HG03064 (cell line): Measurements from ENCODE around the gene SCFD2.
"Not testable (repeated sequence)": the region's sequence is repeated elsewhere in the genome, so short reads cannot be mapped to it uniquely, and the experiment has no call there.

Experiments used
- ATAC-seq: cut with Tn5 transposase; IDR thresholded peaks from one replicate; pipeline ENCODE4 v1.9.1; 2021; ENCODE audit warnings: low read depth; ENCODE audit not compliant: unreplicated experiment

Gene SCFD2

GRCh38 chr4:52996261-52997131, 369.4 kb downstream of the SCFD2 start:
- no peak for ATAC-seq

- ATAC-seq: no peak
These were observed 370.4 kb downstream of the SCFD2 start for GRCh38 chr4:52995360-52996030.

- ATAC-seq: no peak
These were observed 371.3 kb downstream of the SCFD2 start for GRCh38 chr4:52994567-52994966.

GRCh38 chr4:52993771-52994170, 372.1 kb downstream of the SCFD2 start:
- no peak for ATAC-seq

GRCh38 chr4:52992551-52992950, 373.3 kb downstream of the SCFD2 start:
- ATAC-seq: not testable (repeated sequence)

GRCh38 chr4:52991472-52991871, 374.4 kb downstream of the SCFD2 start:
- no peak for ATAC-seq

- ATAC-seq: no peak
These were observed 375.2 kb downstream of the SCFD2 start for GRCh38 chr4:52990706-52991105.

- no peak for ATAC-seq
These were observed 376.0 kb downstream of the SCFD2 start for GRCh38 chr4:52989865-52990264.

GRCh38 chr4:52987392-52988056, 378.3 kb downstream of the SCFD2 start:
- no peak for ATAC-seq

- ATAC-seq: no peak
These were observed 381.4 kb downstream of the SCFD2 start for GRCh38 chr4:52984462-52984881.

GRCh38 chr4:52983563-52984303, 382.1 kb downstream of the SCFD2 start:
- ATAC-seq: no peak

GRCh38 chr4:52982946-52983340, 382.9 kb downstream of the SCFD2 start:
- ATAC-seq: no peak

GRCh38 chr4:52982255-52982945, 383.5 kb downstream of the SCFD2 start:
- no peak for ATAC-seq

GRCh38 chr4:52979821-52980590, 385.9 kb downstream of the SCFD2 start:
- ATAC-seq: no peak

- ATAC-seq: no peak
These were observed 386.8 kb downstream of the SCFD2 start for GRCh38 chr4:52979020-52979419.

- ATAC-seq: no peak
These were observed 388.6 kb downstream of the SCFD2 start for GRCh38 chr4:52977252-52977651.

- ATAC-seq: no peak
These were observed 389.2 kb downstream of the SCFD2 start for GRCh38 chr4:52976523-52977230.

GRCh38 chr4:52968691-52969090, 397.2 kb downstream of the SCFD2 start:
- no peak for ATAC-seq

- no peak for ATAC-seq
These were observed 397.6 kb downstream of the SCFD2 start for GRCh38 chr4:52968241-52968640.
